Ovary (tissue), 9 donors: ENCODE results near the gene HCN2. TPM values are rescaled to one million over a fixed set of nuclear protein-coding genes. Genes with fewer than 3 reads are reported as not detected.

Source experiments
- DNase-seq, 5 donors: peaks; one replicate each; pipeline ENCODE4 v3.0.0-alpha.2; 2019 to 2020
- H3K27ac ChIP-seq, 2 donors: fragments of 200-600 bp; one replicate each; pipeline versions ENCODE4 v1.5.1 to v1.8.0; 2019 to 2022
- H3K27me3 ChIP-seq: fragments of 200-600 bp; one replicate; pipeline ENCODE4 v1.8.0; 2022
- H3K36me3 ChIP-seq: fragments of 200-600 bp; sonication (generic); one replicate; pipeline ENCODE4 v1.5.1; 2019
- H3K4me1 ChIP-seq: one replicate; pipeline ENCODE4 v1.8.1; 2013; ENCODE audit warnings: mild to moderate bottlenecking, moderate library complexity; ENCODE audit not compliant: insufficient read depth
- H3K4me3 ChIP-seq: fragments of 200-600 bp; sonication (generic); one replicate; pipeline ENCODE4 v1.5.1; 2017
- H3K9me3 ChIP-seq, 2 donors: fragments of 200-600 bp in 1 of 2; sonication (generic) in 1 of 2; one replicate each; pipeline versions ENCODE4 v1.5.1 to v1.8.1; 2013 to 2019; ENCODE audit warnings: mild to moderate bottlenecking in 1 of 2, moderate library complexity in 1 of 2
- CTCF ChIP-seq, 3 donors: fragments of 450-650 bp in 2 of 3; fragments of 200-600 bp in 1 of 3; IDR thresholded peaks; one replicate each; pipeline versions ENCODE4 v1.5.1 to v1.8.0; 2016 to 2022; ENCODE audit warnings: antibody characterized with exemption in 3 of 3, mild to moderate bottlenecking in 1 of 3
- EP300 ChIP-seq: sonication (generic); formaldehyde crosslinking; IDR thresholded peaks from one replicate; pipeline ENCODE4 v1.6.1; 2017; ENCODE audit warnings: antibody characterized with exemption
- POLR2A ChIP-seq: fragments of 450-650 bp; IDR thresholded peaks from one replicate; pipeline ENCODE4 v1.6.1; 2017; ENCODE audit warnings: antibody characterized with exemption, mild to moderate bottlenecking, moderate library complexity
- WGBS, 3 donors: extraction: QIAGEN DNeasy Blood & Tissue Kit in 1 of 3; methylation state at CpG; one replicate each; pipeline versions ENCODE4 v1.1.5 to v1.1.7; 2013 to 2017; 5-methylcytosine and 5-hydroxymethylcytosine counted together
- intact Hi-C, 4 donors: fragments of 100-400 bp; cut with DNase I; formaldehyde crosslinking; loops; one replicate each; pipeline versions ENCODE4 v1.11.0 to v1.15.1; 2022 to 2023
- polyA plus RNA-seq, 2 donors: library from polyadenylated mRNA; stranded (reverse); fragments of 200-250 nt in 1 of 2; fragments of 350-450 nt in 1 of 2; fragmentation: Illumina TruSeq in 1 of 2; extraction: RNeasy Lipid Tissue Mini Kit (QIAGEN cat#74804) in 1 of 2; gene quantifications; one replicate each; pipeline ENCODE4 v1.2.3, GENCODE V29; 2013 to 2014
- total RNA-seq, 7 donors: library from RNA; depleted of rRNA in 2 of 7; stranded (reverse); fragments of >200 nt in 2 of 7; fragmentation: NEBNext Ultra II Directional in 3 of 7; extraction: Animal tissue kit (Norgen Biotek cat#: 25700) in 3 of 7; gene quantifications; one replicate each; pipeline versions ENCODE4 v1.1.0 to v1.2.4, GENCODE V29; 2016 to 2023
- donor health status: DM: no; HTN: no; CAD: no; lungs with moderate emphysema.
- donor health status: DM: no; HTN: no; CAD: no.
- donor health status: Bipolar disorder and iron deficiency.
- donor health status: DM: yes; HTN: yes; CAD: no.
- donor health status: DM: no; HTN: no; CAD: no.
- donor health status: DM: yes; HTN: yes; CAD: no.

HCN2 gene
- total and polyA plus RNA-seq, 9 donors: 0.07 to 0.23 (median 0.12) TPM; not detected in 5

DNA sequence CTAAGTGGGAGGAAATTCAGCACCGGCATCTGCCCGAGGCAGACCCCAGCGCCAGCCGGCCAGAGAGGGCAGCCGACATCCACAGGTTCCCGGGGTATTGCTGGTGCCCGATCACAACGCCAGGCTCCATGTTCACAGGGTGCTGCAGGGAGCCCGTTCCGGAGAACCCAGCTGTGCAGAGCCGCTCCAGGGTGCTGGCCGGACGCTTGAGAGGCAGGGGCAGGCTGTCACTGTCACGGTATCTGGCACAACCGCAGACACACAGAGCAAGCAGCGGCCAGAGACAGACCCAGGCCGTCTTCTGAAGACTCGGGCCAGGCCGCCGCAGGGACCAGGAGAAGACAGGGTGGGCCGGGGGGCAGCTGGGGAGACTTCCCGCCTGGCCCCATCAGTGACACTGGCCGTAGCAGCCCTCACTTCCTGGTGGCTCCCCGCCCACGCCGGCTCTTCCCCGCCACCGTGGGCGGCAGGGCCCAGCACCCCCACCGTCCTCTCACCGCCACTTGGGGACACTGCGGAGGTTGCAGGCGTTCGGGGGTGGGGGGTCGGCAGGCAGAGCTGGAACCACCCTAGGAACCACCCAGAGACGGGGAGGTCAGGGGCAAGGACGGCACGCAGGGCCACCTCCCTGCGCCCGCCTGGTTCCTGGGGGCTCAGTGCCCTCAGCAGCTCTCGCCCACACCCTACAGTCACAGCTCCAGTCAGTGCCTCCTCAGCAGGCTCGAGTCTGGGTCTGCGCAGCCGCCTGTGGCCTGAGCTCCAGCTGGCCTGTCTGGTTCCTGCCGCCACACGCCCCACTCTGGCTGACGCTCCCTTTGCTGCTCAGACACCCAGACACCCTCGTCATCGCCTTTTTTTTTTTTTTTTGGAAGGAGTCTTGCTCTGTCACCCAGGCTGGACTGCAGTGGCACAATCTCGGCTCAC, 69.5 kb downstream of the HCN2 start:
- TF ChIP-seq POLR2A (no peak), CTCF (IDR thresholded peaks at IDR 0.05) (no peak), EP300 (no peak)
- peaks cover 31% of the 10 kb centered on the region for H3K4me1 ChIP-seq
- H3K27ac ChIP-seq: no peak overlapping the region
- intact Hi-C loops: no loop called here
- no peak overlapping the region for H3K4me3 ChIP-seq
- no peak for DNase-seq
- 78 to 81% (median 79%) methylated on average over 35 to 50 of the region's 50 CpGs for WGBS, 3 donors
- no peaks in the 10 kb centered on the region for H3K9me3 ChIP-seq
- no peaks in the 10 kb centered on the region for H3K36me3 ChIP-seq
- no peaks in the 10 kb centered on the region for H3K27me3 ChIP-seq

DNA sequence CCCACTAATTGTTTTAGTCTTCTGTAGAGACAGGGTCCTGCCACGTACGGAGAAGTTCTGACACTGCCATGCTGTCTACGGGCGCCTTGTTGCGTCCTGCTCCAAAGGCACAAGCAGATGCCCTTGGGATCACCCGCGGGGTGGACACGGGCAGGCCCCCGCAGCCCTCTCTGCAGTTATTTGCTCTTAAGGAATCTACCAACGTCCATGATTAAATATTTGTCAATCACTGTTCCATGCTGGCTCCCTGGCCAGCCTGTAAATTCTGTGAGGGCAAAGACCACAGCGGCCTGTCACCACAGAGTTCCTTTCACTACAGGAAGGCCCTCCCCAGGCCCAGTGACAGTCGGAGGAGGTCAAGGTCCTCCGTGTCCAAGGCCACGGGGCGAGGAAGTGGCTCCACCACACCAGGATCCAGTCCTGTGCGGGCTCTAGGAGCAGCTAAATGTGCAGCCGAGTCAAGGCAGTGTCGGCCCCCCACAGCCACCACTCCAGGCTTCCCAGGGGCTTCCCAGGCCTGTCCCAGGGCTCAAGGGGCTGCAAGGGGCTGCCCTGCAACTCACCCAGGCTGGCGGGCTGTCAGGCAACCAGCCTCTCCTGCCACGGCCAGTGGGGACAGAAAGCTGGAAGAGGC, 71.2 kb downstream of the HCN2 start:
- TF ChIP-seq POLR2A (no peak), EP300 (no peak), CTCF (IDR thresholded peaks at IDR 0.05) (no peak)
- peaks cover 33% of the 10 kb centered on the region for H3K4me1 ChIP-seq
- H3K27me3 ChIP-seq: no peaks in the 10 kb centered on the region
- no peaks in the 10 kb centered on the region for H3K36me3 ChIP-seq
- H3K4me3 ChIP-seq: peak overlapping the region; percentile 86
- no peaks in the 10 kb centered on the region for H3K9me3 ChIP-seq
- intact Hi-C loops: loop anchor here in 2 of 4 donors (5.0 to 10.0 kb wide), 2 partner anchors 71 to 234 kb away; partner anchors contain the start of genes MED16 (in 1 of the 2) and RNU6-9 (in 1 of the 2)
- DNase-seq: no peak
- peak overlapping the region; percentile 4 to 25 for H3K27ac ChIP-seq
- 23 to 45% (median 30%) methylated on average over 16 to 20 of the region's 20 CpGs for WGBS, 3 donors

- H3K27me3 ChIP-seq: no peaks in the 10 kb centered on the region
- no peaks in the 10 kb centered on the region for H3K9me3 ChIP-seq
- intact Hi-C loops: loop anchor here in 2 of 4 donors (5.0 to 10.0 kb wide), 2 partner anchors 71 to 233 kb away; partner anchors contain the start of genes MED16 (in 1 of the 2) and RNU6-9 (in 1 of the 2)
- H3K27ac ChIP-seq: peak overlapping the region; percentile 25 to 69
- H3K36me3 ChIP-seq: no peaks in the 10 kb centered on the region
- TF ChIP-seq POLR2A (no peak), EP300 (no peak), CTCF (IDR thresholded peaks at IDR 0.05) (no peak)
- 11 to 22% (median 12%) methylated on average over 31 of the region's 31 CpGs for WGBS, 3 donors
- peak overlapping the region; percentile 86 for H3K4me3 ChIP-seq
- H3K4me1 ChIP-seq: peaks cover 33% of the 10 kb centered on the region
- no peak for DNase-seq
Measured at GRCh38 chr19:661427-662196, 71.9 kb downstream of the HCN2 start.
